ENCODE measurements around the gene UBAP1L. TPM values are rescaled to one million over a fixed set of nuclear protein-coding genes. Genes with fewer than 3 reads are reported as not detected.

The UBAP1L gene
- total RNA-seq, 1 donor from 2014 or later: 2.3 TPM

- no peak for TF ChIP-seq CTCF (IDR thresholded peaks at IDR 0.05)
- peaks cover 2% of the 10 kb centered on the region for H3K9me3 Mint-ChIP-seq (ENCODE audit: low read depth)
- no peak overlapping the region for H3K27ac Mint-ChIP-seq (ENCODE audit: unreplicated experiment)
- no peaks in the 10 kb centered on the region for H3K27me3 Mint-ChIP-seq (ENCODE audit: low read depth)
- peaks cover 2% of the 10 kb centered on the region for H3K36me3 Mint-ChIP-seq (ENCODE audit: low read depth)
- DNase-seq (ENCODE audit: low spot score): no peak
- H3K4me3 Mint-ChIP-seq (ENCODE audit: unreplicated experiment): no peak overlapping the region
- peaks cover 50% of the 10 kb centered on the region for H3K4me1 Mint-ChIP-seq (ENCODE audit: low read depth)
Observed at GRCh38 chr15:65058394-65059368, 56.3 kb downstream of the UBAP1L start.

GRCh38 chr15:65057549-65057940, 57.5 kb downstream of the UBAP1L start:
- H3K36me3 Mint-ChIP-seq (ENCODE audit: low read depth): peaks cover 2% of the 10 kb centered on the region
- H3K4me3 Mint-ChIP-seq (ENCODE audit: unreplicated experiment): no peak overlapping the region
- no peak overlapping the region for H3K27ac Mint-ChIP-seq (ENCODE audit: unreplicated experiment)
- H3K9me3 Mint-ChIP-seq (ENCODE audit: low read depth): peaks cover 2% of the 10 kb centered on the region
- no peak for TF ChIP-seq CTCF (IDR thresholded peaks at IDR 0.05)
- peaks cover 41% of the 10 kb centered on the region for H3K4me1 Mint-ChIP-seq (ENCODE audit: low read depth)
- no peak for DNase-seq (ENCODE audit: low spot score)
- no peaks in the 10 kb centered on the region for H3K27me3 Mint-ChIP-seq (ENCODE audit: low read depth)

- no peak for TF ChIP-seq CTCF (IDR thresholded peaks at IDR 0.05)
- peaks cover 2% of the 10 kb centered on the region for H3K27me3 Mint-ChIP-seq (ENCODE audit: low read depth)
- H3K4me1 Mint-ChIP-seq (ENCODE audit: low read depth): peaks cover 36% of the 10 kb centered on the region
- DNase-seq (ENCODE audit: low spot score): no peak
- H3K4me3 Mint-ChIP-seq (ENCODE audit: unreplicated experiment): no peak overlapping the region
- peaks cover 2% of the 10 kb centered on the region for H3K36me3 Mint-ChIP-seq (ENCODE audit: low read depth)
- H3K27ac Mint-ChIP-seq (ENCODE audit: unreplicated experiment): no peak overlapping the region
- H3K9me3 Mint-ChIP-seq (ENCODE audit: low read depth): peaks cover 2% of the 10 kb centered on the region
Observed at GRCh38 chr15:65056868-65057548, 58.0 kb downstream of the UBAP1L start.

- Mint-ChIP-seq H3K4me3 (ENCODE audit: unreplicated experiment) (no peak overlapping the region), H3K9me3 (ENCODE audit: low read depth) (peaks cover 2% of the 10 kb centered on the region), H3K4me1 (ENCODE audit: low read depth) (peaks cover 29% of the 10 kb centered on the region), H3K27me3 (ENCODE audit: low read depth) (peaks cover 2% of the 10 kb centered on the region), H3K27ac (ENCODE audit: unreplicated experiment) (no peak overlapping the region), H3K36me3 (ENCODE audit: low read depth) (peaks cover 2% of the 10 kb centered on the region)
- DNase-seq (ENCODE audit: low spot score): no peak
- TF ChIP-seq CTCF (IDR thresholded peaks at IDR 0.05): no peak
Observed at GRCh38 chr15:65056106-65056505, 58.9 kb downstream of the UBAP1L start.

GRCh38 chr15:65055201-65055870, 59.7 kb downstream of the UBAP1L start:
- Mint-ChIP-seq H3K9me3 (ENCODE audit: low read depth) (peaks cover 2% of the 10 kb centered on the region), H3K27ac (ENCODE audit: unreplicated experiment) (no peak overlapping the region), H3K27me3 (ENCODE audit: low read depth) (peaks cover 2% of the 10 kb centered on the region), H3K4me1 (ENCODE audit: low read depth) (peaks cover 22% of the 10 kb centered on the region), H3K36me3 (ENCODE audit: low read depth) (peaks cover 2% of the 10 kb centered on the region), H3K4me3 (ENCODE audit: unreplicated experiment) (no peak overlapping the region)
- no peak for DNase-seq (ENCODE audit: low spot score)
- TF ChIP-seq CTCF (IDR thresholded peaks at IDR 0.05): no peak

All from chondrocyte (in vitro differentiated cells).